ENCODE data around the gene BCAS3. TPM values are rescaled to one million over a fixed set of nuclear protein-coding genes. Genes with fewer than 3 reads are reported as not detected.

BCAS3 gene
- total RNA-seq, 1 donor from 2014 or later, result 39.6 TPM

DNA sequence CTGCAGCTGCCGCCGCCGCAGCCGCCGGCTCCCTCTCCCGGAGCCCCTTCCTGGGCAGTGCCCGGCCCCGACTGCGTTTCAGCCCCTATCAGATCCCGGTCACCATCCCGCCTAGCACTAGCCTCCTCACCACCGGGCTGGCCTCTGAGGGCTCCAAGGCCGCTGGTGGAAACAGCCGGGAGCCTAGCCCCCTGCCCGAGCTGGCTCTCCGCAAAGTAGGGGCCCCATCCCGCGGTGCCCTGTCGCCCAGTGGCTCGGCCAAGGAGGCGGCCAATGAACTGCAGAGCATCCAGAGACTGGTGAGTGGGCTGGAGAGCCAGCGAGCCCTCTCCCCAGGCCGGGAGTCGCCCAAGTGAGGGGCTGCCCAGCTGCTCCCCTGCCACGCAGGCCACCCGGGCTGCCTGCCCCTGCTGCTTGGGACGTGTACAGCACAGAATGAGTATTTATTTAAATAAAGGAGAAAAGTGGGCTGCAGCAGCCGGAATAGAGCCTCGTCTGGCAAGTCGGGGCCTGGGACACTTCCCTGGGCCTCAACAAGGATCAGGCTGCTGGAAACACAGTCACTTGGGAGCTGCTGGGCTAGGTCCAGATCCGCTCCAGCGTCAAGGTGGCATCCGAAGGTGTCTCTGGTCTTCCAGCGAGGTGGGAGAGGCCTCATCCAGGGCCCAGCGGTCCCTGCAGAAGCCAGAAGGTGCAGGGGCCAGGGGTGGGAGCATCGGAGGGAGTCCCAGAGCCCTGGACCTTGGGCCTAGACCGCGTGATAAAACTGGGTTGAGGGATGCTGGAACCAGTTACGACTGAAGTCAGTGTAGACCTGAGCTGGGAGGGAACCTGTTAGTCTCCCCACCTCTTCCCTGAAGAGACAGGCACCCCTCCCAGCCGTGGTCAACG, 730.7 kb downstream of the BCAS3 start:
- no peak for DNase-seq (ENCODE audit: low read depth)

DNA sequence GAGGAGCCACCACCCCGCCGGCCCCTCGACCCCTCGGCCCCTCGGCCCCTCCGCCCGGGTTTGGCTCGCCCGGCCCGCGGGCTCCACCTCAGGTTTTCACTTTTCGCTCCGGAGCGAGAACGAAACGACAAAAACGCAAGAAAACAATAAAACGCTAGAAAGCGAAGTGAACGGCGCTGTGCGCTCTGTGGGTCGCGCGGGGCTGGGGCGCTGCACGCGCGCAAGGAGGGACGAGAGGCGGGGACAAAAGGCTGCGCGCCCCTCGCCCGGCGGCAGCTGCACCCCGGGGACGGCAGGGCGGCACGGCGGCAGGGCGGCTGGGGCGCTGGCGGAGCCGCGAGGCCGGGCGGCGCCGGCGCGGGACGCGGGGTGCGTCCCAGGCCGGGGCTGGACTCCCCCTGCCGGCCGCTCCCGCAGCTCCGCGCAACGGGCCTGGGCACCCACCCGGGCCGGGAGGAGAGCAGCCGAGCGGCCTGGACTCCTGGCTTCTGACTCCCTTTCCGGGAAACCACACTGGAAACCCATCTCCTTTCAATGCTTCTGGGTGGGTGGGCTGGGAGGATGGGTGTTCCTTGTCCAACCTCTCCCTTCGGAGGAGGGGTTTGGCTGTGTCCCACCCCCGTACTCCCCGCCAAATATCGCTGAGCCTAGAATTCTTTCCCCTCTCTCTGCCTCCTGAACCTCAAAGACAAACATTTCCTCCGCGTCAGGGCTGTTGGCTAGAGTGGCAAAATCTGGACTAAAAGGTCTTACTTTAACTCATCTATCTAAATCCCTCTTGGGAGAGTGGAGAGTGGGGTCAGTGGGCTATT, 731.9 kb downstream of the BCAS3 start:
- no peak for DNase-seq (ENCODE audit: low read depth)

DNA sequence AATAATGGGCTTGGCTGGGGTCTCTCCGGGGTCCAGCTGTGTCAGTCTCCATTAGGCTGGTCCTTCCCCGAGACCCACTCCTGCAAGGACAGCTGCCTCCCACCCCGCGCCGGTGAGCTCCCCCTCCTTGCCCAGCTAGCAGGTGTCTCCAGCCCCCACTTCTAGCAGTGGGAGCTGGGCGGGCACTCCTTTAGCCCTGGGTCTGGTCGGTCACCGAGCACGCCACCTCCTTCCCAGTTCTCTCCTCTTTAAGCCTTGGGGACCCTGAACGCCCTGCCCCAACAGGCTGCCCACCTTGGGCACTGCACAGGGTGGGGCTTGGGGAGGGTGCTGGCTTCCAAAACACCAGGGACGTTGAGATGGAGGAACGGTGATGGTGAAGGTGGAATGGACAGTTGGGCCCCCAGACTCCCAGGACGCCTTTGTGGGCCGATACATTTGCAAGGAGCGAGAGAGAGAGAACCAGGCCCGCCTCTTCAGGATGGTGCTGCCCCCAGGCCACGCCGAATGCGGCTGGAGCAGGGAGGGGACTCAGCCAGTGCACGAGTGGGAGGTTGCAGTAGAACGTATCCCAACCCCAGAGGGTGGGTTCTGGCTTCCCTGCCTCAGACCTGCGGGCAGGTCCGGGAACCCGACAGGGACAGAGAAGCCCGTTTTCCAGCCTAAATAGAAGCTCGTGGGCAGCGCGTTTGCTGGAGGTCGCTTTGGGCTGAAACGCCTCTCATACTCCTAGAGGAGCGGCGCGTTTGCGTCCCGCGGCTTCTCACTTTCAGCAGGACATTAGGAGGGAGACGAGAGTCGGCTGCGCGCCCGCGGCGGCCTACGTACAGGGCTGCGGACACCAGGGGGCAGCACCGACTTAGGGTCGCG, 732.7 kb downstream of the BCAS3 start:
- DNase-seq (ENCODE audit: low read depth), result no peak

DNA sequence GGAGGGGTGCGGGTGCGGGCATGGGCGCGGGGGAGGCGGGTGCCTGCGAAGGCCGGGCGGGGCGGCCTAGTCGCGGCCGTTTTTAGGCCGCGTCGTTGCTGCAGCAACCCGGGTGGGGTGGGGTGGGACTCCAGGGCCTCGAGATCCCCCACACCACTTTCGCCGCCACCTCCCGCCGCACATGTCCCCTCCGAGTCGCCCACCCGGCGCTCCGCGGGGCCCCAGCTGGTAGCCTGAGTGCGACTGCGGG, 733.3 kb downstream of the BCAS3 start:
- DNase-seq (ENCODE audit: low read depth), result no peak

DNA sequence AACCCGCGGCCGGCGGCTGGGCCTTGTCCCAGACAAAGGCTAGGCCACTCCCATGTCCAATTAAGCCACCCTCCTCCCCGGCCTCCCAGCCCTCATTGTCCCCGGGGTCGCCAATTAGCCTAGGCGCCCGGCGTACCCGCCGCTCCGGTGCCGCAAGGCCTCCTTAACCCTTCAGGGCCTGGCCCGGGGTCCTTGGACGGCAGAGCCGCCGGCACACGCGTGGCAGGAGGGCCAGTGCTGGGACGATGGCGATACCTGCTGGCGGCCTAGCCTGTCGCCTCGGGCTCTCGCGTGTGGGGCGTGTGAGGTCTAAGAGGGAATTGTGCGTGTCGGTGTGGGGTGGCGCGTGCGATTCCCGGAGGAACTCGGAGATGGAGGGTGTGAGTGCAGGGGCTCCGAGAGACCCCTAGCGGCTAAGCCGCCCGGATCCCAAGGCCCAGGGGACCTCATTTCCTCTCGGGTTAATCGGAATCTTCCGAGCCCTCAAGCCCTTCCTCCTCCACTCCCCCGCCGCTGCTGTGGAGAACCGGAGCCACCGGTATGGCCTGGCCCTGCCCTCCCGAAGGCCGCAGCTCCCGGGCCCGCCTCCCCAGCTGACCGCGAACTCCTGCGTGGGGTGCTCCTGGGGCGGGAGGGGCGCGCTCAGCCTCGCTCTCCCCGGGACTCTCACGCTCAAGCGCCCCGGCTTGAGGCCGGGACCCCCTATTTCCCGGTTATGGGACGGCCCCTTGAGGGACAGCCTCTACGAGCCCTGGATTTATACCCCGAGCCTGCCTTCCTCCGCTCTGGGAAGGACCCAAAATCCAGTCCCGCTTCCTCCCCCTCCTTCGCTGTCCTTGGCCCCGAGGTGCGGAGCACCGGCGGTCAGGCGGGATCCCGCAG, 733.9 kb downstream of the BCAS3 start:
- no peak for DNase-seq (ENCODE audit: low read depth)

DNA sequence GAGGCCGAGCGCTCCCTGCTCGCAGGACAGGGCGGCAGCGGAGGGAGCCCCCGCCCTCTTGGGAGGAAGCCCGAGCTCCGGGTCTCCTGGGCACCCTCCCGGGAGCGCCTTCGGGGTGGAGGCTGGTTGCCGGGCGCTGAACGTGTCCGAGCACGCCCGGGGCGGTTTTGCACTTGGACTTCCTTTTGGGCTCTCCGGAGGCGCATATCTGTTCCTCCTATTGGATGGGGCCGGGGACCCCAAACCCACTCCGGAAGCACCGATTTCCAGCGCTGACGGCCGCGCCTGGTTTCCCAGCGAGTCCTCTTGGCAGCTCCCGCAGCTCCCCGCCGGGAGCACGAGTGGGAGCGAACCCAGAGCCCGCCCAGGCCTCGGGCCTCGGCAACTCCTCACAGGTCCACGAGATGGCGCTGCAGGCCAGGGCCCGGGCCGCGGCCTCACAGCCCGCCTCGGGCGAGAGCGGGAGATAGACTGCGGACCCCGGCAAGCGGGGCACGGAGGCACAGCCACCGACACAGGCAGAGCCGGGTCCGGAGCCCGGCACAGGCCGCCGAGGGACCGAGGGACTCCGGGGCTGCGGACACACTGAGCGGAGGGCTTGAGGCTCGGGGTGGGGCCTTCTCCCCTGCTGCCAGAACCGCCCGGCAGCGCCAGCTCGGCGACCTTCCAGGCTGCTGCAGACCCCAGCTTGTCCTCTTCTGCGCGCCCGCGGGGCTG, 734.6 kb downstream of the BCAS3 start:
- no peak for DNase-seq (ENCODE audit: low read depth)

DNA sequence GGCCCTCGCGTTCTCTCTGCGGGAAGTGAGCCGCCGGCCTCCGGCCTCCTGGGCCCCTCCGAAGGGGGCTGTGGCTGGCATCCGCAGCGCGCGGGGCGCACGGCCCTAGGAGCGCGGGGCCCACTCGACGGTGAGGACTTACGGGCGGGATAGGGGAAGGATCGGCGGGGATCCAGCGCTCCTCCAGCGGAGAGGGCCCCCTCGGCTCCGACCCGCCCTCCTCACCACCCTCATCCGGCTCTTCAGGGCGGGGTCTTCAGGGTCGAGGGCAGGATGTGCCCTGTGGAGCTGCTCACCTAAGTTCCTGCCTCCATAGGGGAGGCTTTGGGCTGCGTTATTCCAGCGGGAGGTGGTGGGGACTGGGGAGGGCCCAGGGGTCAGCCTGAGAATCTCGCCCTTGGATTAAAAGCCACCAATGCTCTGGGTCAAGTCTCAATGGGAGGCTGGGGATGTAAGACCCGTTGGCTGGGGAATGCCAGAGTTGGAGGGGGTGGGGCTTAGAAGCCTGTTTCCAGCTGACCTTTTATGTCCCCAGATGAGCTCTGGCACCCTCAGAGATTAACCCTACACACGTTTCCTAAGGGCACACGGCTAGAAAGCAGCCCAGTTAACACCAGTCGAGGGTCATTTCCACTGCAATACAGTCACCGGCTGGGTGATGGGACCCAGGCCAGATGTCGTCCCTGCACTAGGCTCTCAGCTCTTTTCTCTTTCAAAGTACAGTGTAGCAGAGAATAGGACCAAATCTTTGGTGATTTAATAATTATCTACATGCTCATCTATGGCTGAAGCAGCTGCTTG, 735.4 kb downstream of the BCAS3 start:
- DNase-seq (ENCODE audit: low read depth), result no peak

DNA sequence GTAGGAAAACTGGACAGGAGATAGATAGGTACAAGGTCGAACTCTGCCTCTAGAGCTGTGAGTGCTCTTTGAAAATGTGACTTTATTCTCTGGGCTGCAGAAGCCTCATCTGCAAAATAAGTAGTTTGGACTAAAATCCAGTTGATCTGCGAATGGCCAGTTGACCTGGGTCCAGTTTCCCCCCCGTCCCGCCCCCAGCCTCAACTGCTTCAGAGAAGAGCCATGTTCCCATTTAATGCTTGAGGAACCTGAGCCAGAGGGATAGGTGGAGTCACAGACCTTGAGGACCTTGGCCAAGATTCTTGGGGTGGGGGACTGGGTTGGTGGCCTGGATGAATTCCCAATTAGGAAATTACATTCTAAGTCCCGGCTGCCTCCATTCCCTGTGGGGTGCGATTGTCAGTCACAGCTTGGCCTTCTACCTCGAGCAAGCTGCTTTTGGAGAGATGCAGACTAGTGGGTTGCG, 736.0 kb downstream of the BCAS3 start:
- no peak for DNase-seq (ENCODE audit: low read depth)

DNA sequence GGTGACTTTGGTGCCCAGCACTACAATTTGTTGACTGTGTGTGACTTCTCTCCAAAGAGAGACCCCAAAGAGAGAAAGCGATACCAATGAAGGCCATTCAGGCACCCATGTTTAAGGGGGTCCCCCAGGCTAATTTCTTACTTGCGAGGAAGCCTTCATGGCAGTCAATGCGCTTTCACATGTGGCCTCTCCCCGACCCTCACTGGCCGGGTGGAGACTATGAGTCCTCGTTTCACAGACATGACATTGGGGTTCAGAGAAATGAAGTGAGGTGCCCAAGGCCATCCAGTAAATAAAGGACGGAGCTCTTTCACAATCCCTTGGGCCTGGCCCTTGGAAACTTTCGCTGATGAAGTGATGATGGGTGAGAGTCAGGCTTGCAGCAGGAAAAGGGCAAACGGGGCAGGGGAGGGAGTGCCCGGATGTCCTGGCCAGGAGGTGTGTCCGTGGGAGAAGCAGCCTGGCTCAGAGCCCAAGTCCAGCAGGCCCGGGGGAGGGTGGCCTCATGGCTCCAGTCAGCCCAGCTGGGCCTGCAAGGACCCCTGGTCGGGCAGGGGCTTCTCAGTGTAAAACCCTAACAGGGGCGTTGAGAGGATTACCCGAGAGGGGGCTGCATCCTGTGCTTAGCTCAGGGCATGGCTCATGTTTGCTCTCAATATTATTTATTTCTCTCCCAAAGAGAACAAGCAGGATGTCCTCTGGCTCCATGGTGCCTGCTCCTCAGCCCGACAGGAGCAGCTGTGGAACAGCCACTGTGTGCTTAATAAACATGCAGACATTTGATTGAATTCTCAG, 736.7 kb downstream of the BCAS3 start:
- DNase-seq (ENCODE audit: low read depth), result no peak

DNA sequence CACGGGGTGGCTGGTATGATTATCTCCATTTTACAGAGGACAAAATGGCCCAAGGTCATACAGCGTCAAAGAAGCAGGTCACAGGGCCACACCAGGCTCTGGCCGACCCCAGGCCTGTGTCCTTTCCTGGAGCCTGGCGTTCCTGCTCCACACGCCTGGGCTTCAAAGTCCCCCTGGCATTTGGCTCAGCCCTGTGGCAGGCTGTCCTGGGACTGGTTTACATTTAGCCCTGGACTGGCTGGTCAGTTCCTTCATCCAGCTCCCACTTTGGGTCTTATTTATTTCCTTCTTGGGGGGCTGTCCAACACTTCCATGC, 737.2 kb downstream of the BCAS3 start:
- no peak for DNase-seq (ENCODE audit: low read depth)

DNA sequence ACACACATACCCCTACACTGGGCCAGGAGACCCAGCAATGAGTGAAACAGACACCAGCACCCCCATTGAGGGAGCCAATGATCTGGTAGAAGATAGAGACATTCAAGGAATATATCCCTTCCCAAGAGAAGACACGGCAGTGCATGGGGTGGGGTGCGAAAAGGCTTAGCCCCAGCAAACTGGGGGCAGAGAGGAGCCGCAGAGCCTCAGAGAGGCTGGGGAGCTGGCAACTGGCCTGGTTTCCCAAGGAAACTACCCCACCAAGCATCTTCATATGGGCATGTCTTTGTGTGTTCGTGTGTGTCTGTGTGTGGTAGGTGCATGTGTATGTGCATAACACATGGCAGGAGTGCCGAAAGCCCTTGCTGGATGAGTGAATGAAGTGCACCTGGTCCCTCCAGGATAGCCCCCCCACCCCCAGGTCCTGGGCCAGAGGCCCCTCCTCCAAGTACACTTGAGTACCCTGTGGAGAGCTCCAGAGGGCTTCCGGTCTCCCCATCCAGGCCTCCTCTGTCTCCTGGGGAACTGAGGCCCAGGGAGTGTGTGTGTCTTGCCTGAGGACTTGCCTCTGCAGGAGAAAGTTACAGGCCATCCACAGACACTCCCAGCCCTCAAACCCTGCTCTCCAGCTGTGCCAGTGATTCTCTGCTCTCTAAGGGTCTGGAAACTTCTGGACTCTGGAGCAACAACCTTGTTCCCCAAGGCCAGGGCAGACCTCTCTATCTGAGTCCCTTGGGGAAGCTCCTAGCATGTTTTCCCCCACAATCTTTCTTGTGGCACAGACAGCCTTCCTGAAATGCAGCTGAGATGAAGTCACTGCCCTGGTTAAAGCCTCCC, 737.9 kb downstream of the BCAS3 start:
- no peak for DNase-seq (ENCODE audit: low read depth)

DNA sequence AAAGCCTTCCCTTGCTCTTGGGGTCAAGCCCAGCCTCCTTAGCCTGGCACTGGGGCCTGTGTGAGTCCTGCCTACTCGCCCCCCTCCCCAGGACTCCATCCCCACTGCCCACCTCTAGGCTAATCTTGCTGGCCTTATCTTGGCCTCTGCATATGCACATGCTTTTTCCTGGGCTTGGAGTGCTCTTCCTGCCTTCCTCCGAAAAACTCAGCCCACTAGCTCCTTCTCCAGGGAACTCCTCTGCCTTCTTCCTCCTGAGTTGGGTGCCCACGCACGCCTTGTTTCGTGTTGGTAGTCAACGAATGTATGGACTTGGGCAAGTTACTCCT, 738.5 kb downstream of the BCAS3 start:
- DNase-seq (ENCODE audit: low read depth), result no peak

DNA sequence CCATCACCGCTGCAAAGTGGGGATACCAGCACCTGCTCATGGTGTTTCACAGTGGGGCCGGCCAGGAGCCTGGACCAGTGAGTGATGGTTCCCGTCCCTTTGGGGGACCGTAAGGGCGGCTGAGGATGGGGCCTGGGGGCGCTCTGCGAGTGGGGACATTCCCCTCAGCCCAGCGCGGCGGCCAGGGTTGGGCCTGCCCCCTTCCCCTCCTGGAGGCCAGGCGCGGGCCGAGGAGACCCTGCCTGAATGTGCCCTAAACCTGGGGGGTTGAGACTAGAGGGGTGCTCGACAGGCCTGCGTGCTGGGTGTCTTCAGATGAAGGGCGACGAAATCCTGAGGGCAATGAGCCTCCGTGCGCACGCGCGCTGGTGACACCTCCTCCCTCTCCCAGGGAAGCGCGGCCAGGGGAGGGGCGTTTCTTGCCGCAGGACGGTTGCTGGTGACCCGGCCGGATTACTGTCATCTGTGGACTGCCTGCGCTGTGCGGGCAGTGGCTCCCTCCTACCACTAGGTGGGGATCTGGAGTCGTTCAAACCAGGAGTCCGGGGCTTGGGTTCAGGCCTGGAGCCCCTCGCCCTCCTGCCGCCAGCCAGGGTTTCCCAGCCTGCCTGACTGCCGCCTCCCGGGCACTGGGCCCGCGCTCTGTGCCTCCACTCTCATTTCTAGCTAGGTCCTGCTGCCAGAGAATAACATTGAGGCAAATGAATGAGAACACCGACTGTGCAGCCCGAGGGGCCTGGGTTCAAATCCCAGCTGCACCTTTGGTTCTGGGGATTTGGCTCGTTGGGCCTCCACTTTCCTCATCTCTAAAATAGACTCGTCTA, 739.1 kb downstream of the BCAS3 start:
- peak; percentile 57 for DNase-seq (ENCODE audit: low read depth)

DNA sequence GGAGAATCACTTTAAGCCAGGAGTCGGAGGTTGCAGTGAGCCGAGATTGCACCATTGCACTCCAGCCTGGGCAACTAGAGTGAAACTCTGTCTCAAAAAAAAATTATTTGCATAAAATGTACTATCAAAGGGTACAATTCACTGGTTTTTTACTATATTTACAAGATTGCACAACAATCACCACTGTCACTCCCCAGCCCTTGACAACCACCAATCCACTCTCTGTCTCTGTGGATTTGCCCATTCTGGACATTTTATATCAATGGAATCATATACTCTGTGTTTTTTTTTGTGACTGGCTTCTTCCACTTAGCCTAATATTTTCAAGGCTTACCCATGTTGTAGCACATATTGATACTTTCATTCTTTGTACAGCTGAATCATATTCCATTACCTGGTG, 740.8 kb downstream of the BCAS3 start:
- DNase-seq (ENCODE audit: low read depth), result no peak

DNA sequence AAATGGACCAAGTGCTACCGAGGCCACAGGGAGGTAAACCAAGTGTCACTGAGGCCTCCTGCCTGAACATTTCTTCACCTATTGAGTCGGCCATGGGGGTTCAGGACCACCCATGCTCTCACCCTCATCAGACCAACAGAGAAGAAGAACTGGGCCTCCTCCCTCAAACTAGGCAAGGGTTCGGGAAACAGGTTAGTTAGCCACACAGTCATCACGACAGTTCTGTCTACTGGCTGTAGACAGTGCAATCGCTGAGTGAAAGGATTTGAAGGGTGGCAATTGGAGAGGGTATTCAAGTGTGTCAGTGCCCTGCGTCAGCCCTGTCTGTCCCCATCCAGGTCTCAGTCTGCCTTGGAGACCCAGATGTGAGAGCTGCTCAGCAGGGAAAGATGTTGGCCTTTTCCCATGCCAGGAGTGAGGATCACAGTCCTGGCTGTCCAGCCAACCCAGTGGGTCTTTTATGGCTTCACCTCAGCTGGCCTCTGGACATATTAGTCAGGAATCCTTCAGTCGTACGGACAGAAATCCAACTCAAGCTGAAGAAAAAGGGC, 741.9 kb downstream of the BCAS3 start:
- no peak for DNase-seq (ENCODE audit: low read depth)

DNA sequence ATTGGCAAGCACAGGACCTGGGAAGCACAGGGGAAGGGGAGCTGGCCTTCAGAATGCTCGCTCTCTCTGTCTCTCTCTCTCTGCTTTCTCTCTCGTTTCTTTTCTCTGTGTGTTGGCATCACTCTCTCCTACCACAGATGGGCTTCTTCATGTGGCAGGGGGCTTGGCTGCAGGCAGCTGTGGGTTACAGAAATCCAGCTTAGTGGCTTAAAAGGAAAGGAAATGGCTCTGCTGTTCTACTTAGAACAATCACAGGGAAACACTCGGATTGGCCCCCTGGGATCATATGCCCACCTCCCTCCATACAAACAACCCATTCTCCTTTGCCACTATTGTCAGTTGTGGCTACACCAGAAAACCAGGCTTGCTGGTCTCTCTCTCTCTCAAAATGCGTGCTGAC, 742.4 kb downstream of the BCAS3 start:
- no peak for DNase-seq (ENCODE audit: low read depth)

DNA sequence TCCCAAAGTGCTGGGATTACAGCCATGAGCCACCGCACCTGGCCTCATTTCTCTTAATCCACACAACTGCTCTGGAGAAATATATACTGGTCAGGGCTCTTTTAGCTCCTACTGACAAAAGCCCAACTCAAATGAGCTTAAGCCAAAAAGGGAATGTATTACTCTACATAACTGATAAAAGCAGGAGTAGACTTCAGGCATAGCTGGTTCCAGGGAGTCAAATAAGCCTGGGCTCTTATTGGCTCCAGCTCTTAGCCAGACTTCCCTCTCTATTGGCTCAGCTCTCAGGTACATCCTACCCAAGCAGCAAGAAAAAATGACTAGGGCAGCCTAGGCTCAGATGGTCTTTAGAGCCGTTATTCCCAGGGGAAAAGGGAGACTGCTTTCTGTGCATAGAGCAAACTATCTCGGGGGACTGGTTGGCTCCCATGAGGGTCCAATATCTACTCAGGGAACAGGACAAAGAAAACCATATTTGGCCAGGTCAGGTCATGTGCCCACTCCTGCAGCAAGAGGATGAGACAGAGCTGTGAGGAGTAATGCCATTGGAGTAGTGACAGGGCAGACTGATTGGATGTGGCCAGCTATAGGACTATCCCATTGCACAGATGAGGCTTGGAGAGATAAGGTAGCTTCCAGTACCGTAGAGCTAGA, 743.2 kb downstream of the BCAS3 start:
- no peak for DNase-seq (ENCODE audit: low read depth)
